K562 (cell line): Measurements from ENCODE around the gene GPR15LG. TPM values are rescaled to one million over a fixed set of nuclear protein-coding genes. Genes with fewer than 3 reads are reported as not detected.
A peak's percentile ranks its signal among the peaks of the same experiment; 100 is the strongest.

Source experiments
- ATF1 ChIP-seq, 2 experiments: fragments of 450-650 bp in 1 of 2; IDR thresholded peaks; 2 replicates each; pipeline ENCODE4 v1.6.1; 2016; ENCODE audit warnings: missing compliant biosample characterization in 1 of 2, missing genetic modification characterization in 1 of 2
- ATF7 ChIP-seq: fragments of 450-650 bp; IDR thresholded peaks from 2 replicates; pipeline ENCODE4 v1.7.1; 2014; ENCODE audit warnings: mild to moderate bottlenecking, moderate library complexity
- DPF2 ChIP-seq: fragments of 450-650 bp; IDR thresholded peaks from 2 replicates; pipeline ENCODE4 v1.6.1; 2016
- EP300 ChIP-seq: IDR thresholded peaks from 2 replicates; pipeline ENCODE4 v1.6.1; 2012; ENCODE audit warnings: low read length, improper control_type of control experiment
- GABPB1 ChIP-seq: sonication (generic); formaldehyde crosslinking; IDR thresholded peaks from 2 replicates; pipeline ENCODE4 v1.8.0; 2022; ENCODE audit warnings: mild to moderate bottlenecking, missing genetic modification reagents
- HDAC8 ChIP-seq: fragments of 450-650 bp; IDR thresholded peaks from 2 replicates; pipeline ENCODE4 v1.6.1; 2016; ENCODE audit warnings: mild to moderate bottlenecking, missing genetic modification characterization, moderate library complexity, missing compliant biosample characterization
- HES1 ChIP-seq: fragments of 450-650 bp; IDR thresholded peaks from 2 replicates; pipeline ENCODE4 v1.6.1; 2016; ENCODE audit warnings: low read depth, mild to moderate bottlenecking, moderate library complexity
- HNRNPL ChIP-seq: fragments of 200-400 bp; formaldehyde crosslinking; IDR thresholded peaks from 2 replicates; pipeline ENCODE4 v1.6.1; 2017; ENCODE audit warnings: low read depth, mild to moderate bottlenecking, low read length
- JUN ChIP-seq, 2 experiments: sonication (generic) in 1 of 2; formaldehyde crosslinking in 1 of 2; IDR thresholded peaks; 2 replicates each; pipeline versions ENCODE4 v1.6.1 to v1.8.0; 2012 to 2022; ENCODE audit warnings: borderline replicate concordance in 2 of 2, mild to moderate bottlenecking in 2 of 2, improper control_type of control experiment in 1 of 2, low read depth in 1 of 2, low read length in 1 of 2, missing genetic modification reagents in 1 of 2
- MEF2A ChIP-seq: IDR thresholded peaks from 2 replicates; pipeline ENCODE4 v1.6.1; 2011; ENCODE audit warnings: low read depth, mild to moderate bottlenecking, low read length, moderate library complexity; ENCODE audit not compliant: control insufficient read depth
- MTA2 ChIP-seq: fragments of 450-650 bp; IDR thresholded peaks from 2 replicates; pipeline ENCODE4 v1.6.1; 2016; ENCODE audit warnings: low read depth
- PHB2 ChIP-seq: fragments of 450-650 bp; IDR thresholded peaks from 2 replicates; pipeline ENCODE4 v1.6.1; 2017; ENCODE audit warnings: low read depth
- PHF20 ChIP-seq: fragments of 450-650 bp; IDR thresholded peaks from 2 replicates; pipeline ENCODE4 v1.6.1; 2018; ENCODE audit not compliant: partially characterized antibody
- SMARCC2 ChIP-seq: fragments of 450-650 bp; IDR thresholded peaks from 2 replicates; pipeline ENCODE4 v1.6.1; 2017; ENCODE audit warnings: antibody characterized with exemption, moderate library complexity, mild to moderate bottlenecking, low read depth
- TSC22D4 ChIP-seq: fragments of 450-650 bp; IDR thresholded peaks from 2 replicates; pipeline ENCODE4 v1.6.1; 2016; ENCODE audit warnings: missing genetic modification characterization, missing biosample characterization, control low read depth
- YY1 ChIP-seq, 3 experiments: IDR thresholded peaks; 2 replicates each; pipeline ENCODE4 v1.6.1; 2011; ENCODE audit warnings: low read length in 2 of 3, mild to moderate bottlenecking in 2 of 3, moderate library complexity in 2 of 3, borderline replicate concordance in 1 of 3, control low read depth in 1 of 3, low read depth in 1 of 3; ENCODE audit not compliant: insufficient read depth in 3 of 3, insufficient replicate concordance in 2 of 3, control insufficient read depth in 1 of 3, insufficient read length in 1 of 3; ENCODE audit errors: extremely low read depth in 1 of 3
- ZBTB17 ChIP-seq: fragments of 450-650 bp; formaldehyde crosslinking; IDR thresholded peaks from 2 replicates; pipeline ENCODE4 v1.4.0; 2020; ENCODE audit warnings: mild to moderate bottlenecking
- ZBTB5 ChIP-seq: fragments of 450-650 bp; IDR thresholded peaks from 2 replicates; pipeline ENCODE4 v1.6.1; 2017; ENCODE audit warnings: antibody characterized with exemption
- ZC3H11A ChIP-seq: IDR thresholded peaks from 2 replicates; pipeline ENCODE4 v1.6.1; 2012; ENCODE audit warnings: low read depth, low read length, improper control_type of control experiment
- ZNF408 ChIP-seq: fragments of 250-450 bp; sonication (Bioruptor Pico); IDR thresholded peaks from 2 replicates; pipeline ENCODE4 v1.4.0; 2020; ENCODE audit warnings: low read depth, mild to moderate bottlenecking, moderate library complexity
- polyA plus RNA-seq, 8 experiments: library from polyadenylated mRNA; depleted of rRNA in 4 of 8; stranded (reverse) in 5 of 8; unstranded in 3 of 8; fragments of >200 nt; fragmentation: Nextera tagmentation in 2 of 8; fragmentation: Illumina TruSeq in 1 of 8; extraction: Ambion mirVana in 2 of 8; extraction: Trizol in 1 of 8; gene quantifications; 2 replicates each; pipeline versions ENCODE4 v1.2.1 to v1.2.3, GENCODE V29; 2011 to 2014; ENCODE audit warnings: inconsistent platforms in 1 of 8, missing spikeins in 1 of 8
- total RNA-seq, 7 experiments: library from RNA; depleted of rRNA in 6 of 7; stranded (reverse); fragments of >200 nt in 6 of 7; fragmentation: Illumina TruSeq in 2 of 7; extraction: Trizol in 2 of 7; gene quantifications; 2 replicates each; pipeline versions ENCODE4 v1.2.1 to v1.2.3, GENCODE V29; 2011 to 2021; ENCODE audit warnings: low replicate concordance in 1 of 7
- TF ChIP-seq, protein P1 (sequence below): fragments of 250-450 bp; sonication (Bioruptor Pico); IDR thresholded peaks from 2 replicates; pipeline ENCODE4 v1.5.0; 2020; ENCODE audit warnings: mild to moderate bottlenecking, borderline replicate concordance
- TF ChIP-seq, protein P2 (sequence below): sonication (generic); formaldehyde crosslinking; IDR thresholded peaks from 2 replicates; pipeline ENCODE4 v1.8.1; 2023; ENCODE audit warnings: mild to moderate bottlenecking, missing genetic modification reagents, moderate library complexity
- TF ChIP-seq, protein P3 (sequence below): fragments of 250-450 bp; sonication (Bioruptor Pico); IDR thresholded peaks from 2 replicates; pipeline ENCODE4 v1.8.0; 2021; ENCODE audit warnings: moderate library complexity, mild to moderate bottlenecking, inconsistent platforms

The GPR15LG gene
- total and polyA plus RNA-seq, 9 of the 15 experiments (the other 6 are each of a cell fraction or from before 2014, with no cell fraction given), result 0.51 TPM; not detected in 8

DNA sequence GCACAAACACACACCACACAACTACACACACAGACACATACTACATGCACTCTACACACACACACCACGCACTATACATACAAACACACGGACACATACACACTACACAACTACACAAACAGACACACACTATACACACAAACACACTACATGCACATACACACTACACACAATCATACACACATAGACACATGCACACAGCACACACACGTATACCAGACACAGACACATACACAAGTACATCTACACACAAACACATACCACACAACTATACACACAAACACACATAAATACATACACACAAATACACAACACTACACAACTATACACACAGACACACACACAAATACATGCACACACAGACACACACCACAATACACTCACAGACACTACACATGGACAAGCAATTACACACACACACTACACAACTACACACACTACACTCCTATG lies 4.6 kb downstream of the GPR15LG start (continued):
- TF ChIP-seq, protein P1, sequence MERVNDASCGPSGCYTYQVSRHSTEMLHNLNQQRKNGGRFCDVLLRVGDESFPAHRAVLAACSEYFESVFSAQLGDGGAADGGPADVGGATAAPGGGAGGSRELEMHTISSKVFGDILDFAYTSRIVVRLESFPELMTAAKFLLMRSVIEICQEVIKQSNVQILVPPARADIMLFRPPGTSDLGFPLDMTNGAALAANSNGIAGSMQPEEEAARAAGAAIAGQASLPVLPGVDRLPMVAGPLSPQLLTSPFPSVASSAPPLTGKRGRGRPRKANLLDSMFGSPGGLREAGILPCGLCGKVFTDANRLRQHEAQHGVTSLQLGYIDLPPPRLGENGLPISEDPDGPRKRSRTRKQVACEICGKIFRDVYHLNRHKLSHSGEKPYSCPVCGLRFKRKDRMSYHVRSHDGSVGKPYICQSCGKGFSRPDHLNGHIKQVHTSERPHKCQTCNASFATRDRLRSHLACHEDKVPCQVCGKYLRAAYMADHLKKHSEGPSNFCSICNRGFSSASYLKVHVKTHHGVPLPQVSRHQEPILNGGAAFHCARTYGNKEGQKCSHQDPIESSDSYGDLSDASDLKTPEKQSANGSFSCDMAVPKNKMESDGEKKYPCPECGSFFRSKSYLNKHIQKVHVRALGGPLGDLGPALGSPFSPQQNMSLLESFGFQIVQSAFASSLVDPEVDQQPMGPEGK (CRISPR knock-in tag), result no peak
- TF ChIP-seq SMARCC2 (no peak), TSC22D4 (tag) (0 out of 2 replicates have a peak, but pooled peaks have one; percentile 53), HNRNPL (no peak), ZC3H11A (no peak), JUN (IDR thresholded peaks at IDR 0.05; ENCODE audit: borderline replicate concordance, low read depth, low read length) (no peak), JUN (CRISPR knock-in tag; IDR thresholded peaks at IDR 0.05; ENCODE audit: borderline replicate concordance) (no peak), ATF1 (CRISPR knock-in tag; IDR thresholded peaks at IDR 0.05) (no peak), ATF1 (tag; IDR thresholded peaks at IDR 0.05) (no peak), MEF2A (no peak), EP300 (no peak), HES1 (no peak), ZNF408 (CRISPR knock-in tag) (no peak), YY1 (IDR thresholded peaks at IDR 0.05; ENCODE audit: borderline replicate concordance in 1 of 3, control insufficient read depth in 1 of 3, extremely low read depth in 1 of 3, insufficient read depth in 3 of 3, insufficient read length in 1 of 3, insufficient replicate concordance in 2 of 3, low read depth in 1 of 3, low read length in 2 of 3) (no peak), DPF2 (no peak), ZBTB5 (peak; percentile 46; the same call in 1 of the 2 replicates), ZBTB17 (no peak), PHF20 (peak; percentile 60), PHB2 (peak; percentile 52; the same call in 1 of the 2 replicates), GABPB1 (no peak), ATF7 (no peak), HDAC8 (no peak), MTA2 (no peak)
- TF ChIP-seq, protein P2, sequence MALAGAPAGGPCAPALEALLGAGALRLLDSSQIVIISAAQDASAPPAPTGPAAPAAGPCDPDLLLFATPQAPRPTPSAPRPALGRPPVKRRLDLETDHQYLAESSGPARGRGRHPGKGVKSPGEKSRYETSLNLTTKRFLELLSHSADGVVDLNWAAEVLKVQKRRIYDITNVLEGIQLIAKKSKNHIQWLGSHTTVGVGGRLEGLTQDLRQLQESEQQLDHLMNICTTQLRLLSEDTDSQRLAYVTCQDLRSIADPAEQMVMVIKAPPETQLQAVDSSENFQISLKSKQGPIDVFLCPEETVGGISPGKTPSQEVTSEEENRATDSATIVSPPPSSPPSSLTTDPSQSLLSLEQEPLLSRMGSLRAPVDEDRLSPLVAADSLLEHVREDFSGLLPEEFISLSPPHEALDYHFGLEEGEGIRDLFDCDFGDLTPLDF, result no peak
- TF ChIP-seq, protein P3, sequence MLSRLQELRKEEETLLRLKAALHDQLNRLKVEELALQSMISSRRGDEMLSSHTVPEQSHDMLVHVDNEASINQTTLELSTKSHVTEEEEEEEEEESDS (CRISPR knock-in tag), result no peak
